Measurements from ENCODE around the gene BPIFB3.

Gene BPIFB3

DNA sequence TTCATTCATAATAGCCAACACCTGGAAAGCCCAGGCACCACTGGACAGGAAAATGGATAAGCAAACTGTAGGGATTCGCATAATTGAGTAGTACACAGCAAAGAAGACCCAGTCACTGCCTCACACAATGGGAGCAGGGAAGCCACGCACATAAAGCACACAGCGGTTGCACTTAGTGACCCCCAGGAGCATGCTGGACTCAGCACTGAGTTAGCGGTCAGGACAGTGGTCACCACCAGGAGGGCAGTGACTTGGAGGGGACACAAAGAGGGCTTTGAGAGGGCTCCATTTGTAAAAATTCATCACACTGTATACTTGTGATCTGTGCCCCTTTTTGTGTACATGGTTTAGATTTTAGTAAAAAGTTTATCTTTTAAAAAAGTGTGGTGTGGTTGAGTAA lies 2.4 kb upstream of the BPIFB3 start:
- Histone ChIP-seq H3K36me3 (ENCODE audit: control insufficient read depth in 2 of 2, insufficient read depth in 1 of 2, low read length in 2 of 2) (no peaks in the 10 kb centered on the region), H3K27ac (ENCODE audit: extremely low read depth, low read depth, low read length) (no peak overlapping the region), H3K9me3 (ENCODE audit: control insufficient read depth, insufficient read depth, low read depth, low read length) (no peaks in the 10 kb centered on the region), H3K4me3 (ENCODE audit: low read depth, low read length) (no peak overlapping the region), H3K4me1 (ENCODE audit: control insufficient read depth, insufficient read depth, low read length) (no peaks in the 10 kb centered on the region)
- ChIA-PET CTCF (no interaction called here), POLR2A (no interaction called here)
- TF ChIP-seq ZNF544 (tag by site-specific recombination; IDR thresholded peaks at IDR 0.05) (no peak), ZNF311 (tag by site-specific recombination; IDR thresholded peaks at IDR 0.05; ENCODE audit: borderline replicate concordance) (no peak)

DNA sequence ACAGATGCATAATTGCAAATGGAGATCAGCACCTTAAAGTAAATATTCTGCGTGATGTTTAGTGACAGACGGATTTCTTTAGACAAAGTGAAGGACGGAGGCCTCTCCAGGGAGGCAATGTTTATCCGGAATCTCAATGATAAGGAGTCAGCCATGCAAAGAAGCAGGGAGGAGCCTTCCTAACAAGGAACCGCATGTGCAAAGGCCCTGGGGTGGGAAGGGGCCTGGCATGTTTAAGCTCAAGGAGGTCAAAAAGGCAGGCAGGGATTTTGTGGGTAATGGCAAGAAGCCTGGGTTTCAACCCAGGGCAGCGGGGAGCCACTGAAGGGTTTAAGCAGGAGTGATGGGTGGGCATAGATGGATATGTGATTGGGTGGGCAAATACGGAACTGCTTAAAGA lies 678 bp downstream of the BPIFB3 start:
- Histone ChIP-seq H3K4me1 (ENCODE audit: control insufficient read depth, insufficient read depth, low read length) (no peaks in the 10 kb centered on the region), H3K27ac (ENCODE audit: extremely low read depth, low read depth, low read length) (no peak overlapping the region), H3K9me3 (ENCODE audit: control insufficient read depth, insufficient read depth, low read depth, low read length) (no peaks in the 10 kb centered on the region), H3K4me3 (ENCODE audit: low read depth, low read length) (no peak overlapping the region), H3K36me3 (ENCODE audit: control insufficient read depth in 2 of 2, insufficient read depth in 1 of 2, low read length in 2 of 2) (no peaks in the 10 kb centered on the region)
- TF ChIP-seq, protein P1, sequence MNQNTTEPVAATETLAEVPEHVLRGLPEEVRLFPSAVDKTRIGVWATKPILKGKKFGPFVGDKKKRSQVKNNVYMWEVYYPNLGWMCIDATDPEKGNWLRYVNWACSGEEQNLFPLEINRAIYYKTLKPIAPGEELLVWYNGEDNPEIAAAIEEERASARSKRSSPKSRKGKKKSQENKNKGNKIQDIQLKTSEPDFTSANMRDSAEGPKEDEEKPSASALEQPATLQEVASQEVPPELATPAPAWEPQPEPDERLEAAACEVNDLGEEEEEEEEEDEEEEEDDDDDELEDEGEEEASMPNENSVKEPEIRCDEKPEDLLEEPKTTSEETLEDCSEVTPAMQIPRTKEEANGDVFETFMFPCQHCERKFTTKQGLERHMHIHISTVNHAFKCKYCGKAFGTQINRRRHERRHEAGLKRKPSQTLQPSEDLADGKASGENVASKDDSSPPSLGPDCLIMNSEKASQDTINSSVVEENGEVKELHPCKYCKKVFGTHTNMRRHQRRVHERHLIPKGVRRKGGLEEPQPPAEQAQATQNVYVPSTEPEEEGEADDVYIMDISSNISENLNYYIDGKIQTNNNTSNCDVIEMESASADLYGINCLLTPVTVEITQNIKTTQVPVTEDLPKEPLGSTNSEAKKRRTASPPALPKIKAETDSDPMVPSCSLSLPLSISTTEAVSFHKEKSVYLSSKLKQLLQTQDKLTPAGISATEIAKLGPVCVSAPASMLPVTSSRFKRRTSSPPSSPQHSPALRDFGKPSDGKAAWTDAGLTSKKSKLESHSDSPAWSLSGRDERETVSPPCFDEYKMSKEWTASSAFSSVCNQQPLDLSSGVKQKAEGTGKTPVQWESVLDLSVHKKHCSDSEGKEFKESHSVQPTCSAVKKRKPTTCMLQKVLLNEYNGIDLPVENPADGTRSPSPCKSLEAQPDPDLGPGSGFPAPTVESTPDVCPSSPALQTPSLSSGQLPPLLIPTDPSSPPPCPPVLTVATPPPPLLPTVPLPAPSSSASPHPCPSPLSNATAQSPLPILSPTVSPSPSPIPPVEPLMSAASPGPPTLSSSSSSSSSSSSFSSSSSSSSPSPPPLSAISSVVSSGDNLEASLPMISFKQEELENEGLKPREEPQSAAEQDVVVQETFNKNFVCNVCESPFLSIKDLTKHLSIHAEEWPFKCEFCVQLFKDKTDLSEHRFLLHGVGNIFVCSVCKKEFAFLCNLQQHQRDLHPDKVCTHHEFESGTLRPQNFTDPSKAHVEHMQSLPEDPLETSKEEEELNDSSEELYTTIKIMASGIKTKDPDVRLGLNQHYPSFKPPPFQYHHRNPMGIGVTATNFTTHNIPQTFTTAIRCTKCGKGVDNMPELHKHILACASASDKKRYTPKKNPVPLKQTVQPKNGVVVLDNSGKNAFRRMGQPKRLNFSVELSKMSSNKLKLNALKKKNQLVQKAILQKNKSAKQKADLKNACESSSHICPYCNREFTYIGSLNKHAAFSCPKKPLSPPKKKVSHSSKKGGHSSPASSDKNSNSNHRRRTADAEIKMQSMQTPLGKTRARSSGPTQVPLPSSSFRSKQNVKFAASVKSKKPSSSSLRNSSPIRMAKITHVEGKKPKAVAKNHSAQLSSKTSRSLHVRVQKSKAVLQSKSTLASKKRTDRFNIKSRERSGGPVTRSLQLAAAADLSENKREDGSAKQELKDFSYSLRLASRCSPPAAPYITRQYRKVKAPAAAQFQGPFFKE (tag by site-specific recombination; IDR thresholded peaks at IDR 0.05; ENCODE audit: borderline replicate concordance), result no peak
- peak; percentile 82 for TF ChIP-seq ZNF623 (tag by site-specific recombination; IDR thresholded peaks at IDR 0.05)
- POLR2A ChIA-PET, result no interaction called here
- CTCF ChIA-PET, result no interaction called here

DNA sequence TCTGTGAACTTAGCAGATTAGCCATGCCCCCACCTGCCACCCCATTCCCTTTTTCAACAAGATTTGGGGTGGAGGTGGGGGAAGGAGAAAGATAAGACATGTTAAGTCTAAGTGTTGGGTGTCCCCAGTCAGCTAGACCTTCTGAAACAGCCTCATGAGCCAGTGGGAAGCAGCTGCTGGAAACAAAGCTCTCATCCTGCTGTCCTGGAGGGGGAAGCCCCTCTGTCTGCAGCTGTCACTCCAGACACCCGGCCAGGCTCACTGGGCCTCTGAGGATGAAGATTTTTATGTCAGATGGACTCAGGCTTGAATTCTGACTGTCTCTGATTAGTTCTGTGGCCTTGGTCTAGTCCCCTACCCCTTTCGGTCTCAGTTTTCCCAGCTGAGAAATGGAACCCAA lies 1.1 kb downstream of the BPIFB3 start:
- Histone ChIP-seq H3K9me3 (ENCODE audit: control insufficient read depth, insufficient read depth, low read depth, low read length) (no peaks in the 10 kb centered on the region), H3K4me3 (ENCODE audit: low read depth, low read length) (no peak overlapping the region), H3K36me3 (ENCODE audit: control insufficient read depth in 2 of 2, insufficient read depth in 1 of 2, low read length in 2 of 2) (no peaks in the 10 kb centered on the region), H3K4me1 (ENCODE audit: control insufficient read depth, insufficient read depth, low read length) (no peaks in the 10 kb centered on the region), H3K27ac (ENCODE audit: extremely low read depth, low read depth, low read length) (no peak overlapping the region)
- CTCF ChIA-PET, result no interaction called here
- POLR2A ChIA-PET, result no interaction called here
- no peak for TF ChIP-seq ZNF266 (tag by site-specific recombination; IDR thresholded peaks at IDR 0.05; ENCODE audit: low read depth)
- TF ChIP-seq YY2 (tag by site-specific recombination; IDR thresholded peaks at IDR 0.05), result no peak
- no peak for TF ChIP-seq ZNF2 (tag by site-specific recombination; IDR thresholded peaks at IDR 0.05)
- no peak for TF ChIP-seq GLI2 (tag by site-specific recombination; IDR thresholded peaks at IDR 0.05; ENCODE audit: borderline replicate concordance, low read depth)
- no peak for TF ChIP-seq ZNF514 (tag by site-specific recombination; IDR thresholded peaks at IDR 0.05)
- no peak for TF ChIP-seq ZNF335 (tag by site-specific recombination; conservative IDR thresholded peaks at IDR 0.05)
- no peak for TF ChIP-seq ZBTB7A (tag by site-specific recombination; IDR thresholded peaks at IDR 0.05; ENCODE audit: low read depth)
- TF ChIP-seq, protein P2, sequence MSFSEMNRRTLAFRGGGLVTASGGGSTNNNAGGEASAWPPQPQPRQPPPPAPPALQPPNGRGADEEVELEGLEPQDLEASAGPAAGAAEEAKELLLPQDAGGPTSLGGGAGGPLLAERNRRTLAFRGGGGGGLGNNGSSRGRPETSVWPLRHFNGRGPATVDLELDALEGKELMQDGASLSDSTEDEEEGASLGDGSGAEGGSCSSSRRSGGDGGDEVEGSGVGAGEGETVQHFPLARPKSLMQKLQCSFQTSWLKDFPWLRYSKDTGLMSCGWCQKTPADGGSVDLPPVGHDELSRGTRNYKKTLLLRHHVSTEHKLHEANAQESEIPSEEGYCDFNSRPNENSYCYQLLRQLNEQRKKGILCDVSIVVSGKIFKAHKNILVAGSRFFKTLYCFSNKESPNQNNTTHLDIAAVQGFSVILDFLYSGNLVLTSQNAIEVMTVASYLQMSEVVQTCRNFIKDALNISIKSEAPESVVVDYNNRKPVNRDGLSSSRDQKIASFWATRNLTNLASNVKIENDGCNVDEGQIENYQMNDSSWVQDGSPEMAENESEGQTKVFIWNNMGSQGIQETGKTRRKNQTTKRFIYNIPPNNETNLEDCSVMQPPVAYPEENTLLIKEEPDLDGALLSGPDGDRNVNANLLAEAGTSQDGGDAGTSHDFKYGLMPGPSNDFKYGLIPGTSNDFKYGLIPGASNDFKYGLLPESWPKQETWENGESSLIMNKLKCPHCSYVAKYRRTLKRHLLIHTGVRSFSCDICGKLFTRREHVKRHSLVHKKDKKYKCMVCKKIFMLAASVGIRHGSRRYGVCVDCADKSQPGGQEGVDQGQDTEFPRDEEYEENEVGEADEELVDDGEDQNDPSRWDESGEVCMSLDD (tag by site-specific recombination; IDR thresholded peaks at IDR 0.05), result no peak
- TF ChIP-seq ZNF837 (tag by site-specific recombination; IDR thresholded peaks at IDR 0.05), result no peak
- no peak for TF ChIP-seq ZNF776 (tag by site-specific recombination; IDR thresholded peaks at IDR 0.05; ENCODE audit: borderline replicate concordance)

Measured in HEK293 (cell line).